ENCODE results near the gene FAM50B.

FAM50B gene

GRCh38 chr6:3871515-3871914 is 22.3 kb downstream of the FAM50B start:
- H3K4me3 ChIP-seq (replicated peaks; ENCODE audit: low read depth, low read length), result no peak overlapping the region
- DNase-seq (ENCODE audit: extremely low read depth, low read depth), result no peak
- TF ChIP-seq, protein P1, sequence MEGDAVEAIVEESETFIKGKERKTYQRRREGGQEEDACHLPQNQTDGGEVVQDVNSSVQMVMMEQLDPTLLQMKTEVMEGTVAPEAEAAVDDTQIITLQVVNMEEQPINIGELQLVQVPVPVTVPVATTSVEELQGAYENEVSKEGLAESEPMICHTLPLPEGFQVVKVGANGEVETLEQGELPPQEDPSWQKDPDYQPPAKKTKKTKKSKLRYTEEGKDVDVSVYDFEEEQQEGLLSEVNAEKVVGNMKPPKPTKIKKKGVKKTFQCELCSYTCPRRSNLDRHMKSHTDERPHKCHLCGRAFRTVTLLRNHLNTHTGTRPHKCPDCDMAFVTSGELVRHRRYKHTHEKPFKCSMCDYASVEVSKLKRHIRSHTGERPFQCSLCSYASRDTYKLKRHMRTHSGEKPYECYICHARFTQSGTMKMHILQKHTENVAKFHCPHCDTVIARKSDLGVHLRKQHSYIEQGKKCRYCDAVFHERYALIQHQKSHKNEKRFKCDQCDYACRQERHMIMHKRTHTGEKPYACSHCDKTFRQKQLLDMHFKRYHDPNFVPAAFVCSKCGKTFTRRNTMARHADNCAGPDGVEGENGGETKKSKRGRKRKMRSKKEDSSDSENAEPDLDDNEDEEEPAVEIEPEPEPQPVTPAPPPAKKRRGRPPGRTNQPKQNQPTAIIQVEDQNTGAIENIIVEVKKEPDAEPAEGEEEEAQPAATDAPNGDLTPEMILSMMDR (IDR thresholded peaks at IDR 0.05; ENCODE audit: low read depth, low read length, missing control alignments), result no peak

- no peak overlapping the region for H3K4me3 ChIP-seq (replicated peaks; ENCODE audit: low read depth, low read length)
- DNase-seq (ENCODE audit: extremely low read depth, low read depth), result no peak
- TF ChIP-seq, protein P1 (IDR thresholded peaks at IDR 0.05; ENCODE audit: low read depth, low read length, missing control alignments), result no peak
Measured at GRCh38 chr6:3871939-3872338, 22.8 kb downstream of the FAM50B start.

GRCh38 chr6:3872370-3872854 is 23.2 kb downstream of the FAM50B start:
- no peak overlapping the region for H3K4me3 ChIP-seq (replicated peaks; ENCODE audit: low read depth, low read length)
- TF ChIP-seq, protein P1 (IDR thresholded peaks at IDR 0.05; ENCODE audit: low read depth, low read length, missing control alignments), result no peak
- no peak for DNase-seq (ENCODE audit: extremely low read depth, low read depth)

GRCh38 chr6:3873051-3873450 is 23.9 kb downstream of the FAM50B start:
- H3K4me3 ChIP-seq (replicated peaks; ENCODE audit: low read depth, low read length), result no peak overlapping the region
- TF ChIP-seq, protein P1 (IDR thresholded peaks at IDR 0.05; ENCODE audit: low read depth, low read length, missing control alignments), result no peak
- DNase-seq (ENCODE audit: extremely low read depth, low read depth), result no peak

- TF ChIP-seq, protein P1 (IDR thresholded peaks at IDR 0.05; ENCODE audit: low read depth, low read length, missing control alignments), result no peak
- DNase-seq (ENCODE audit: extremely low read depth, low read depth), result no peak
Measured at GRCh38 chr6:3874069-3874468, 24.9 kb downstream of the FAM50B start.

GRCh38 chr6:3875486-3875885 is 26.3 kb downstream of the FAM50B start:
- no peak overlapping the region for H3K4me3 ChIP-seq (replicated peaks; ENCODE audit: low read depth, low read length)
- TF ChIP-seq, protein P1 (IDR thresholded peaks at IDR 0.05; ENCODE audit: low read depth, low read length, missing control alignments), result no peak
- DNase-seq (ENCODE audit: extremely low read depth, low read depth), result no peak

More at GRCh38 chr6:3874069-3874468, 24.9 kb downstream of the FAM50B start:
- H3K4me3 ChIP-seq (replicated peaks; ENCODE audit: low read depth, low read length), result no peak overlapping the region

GRCh38 chr6:3876101-3876500 is 26.9 kb downstream of the FAM50B start:
- no peak for DNase-seq (ENCODE audit: extremely low read depth, low read depth)
- H3K4me3 ChIP-seq (replicated peaks; ENCODE audit: low read depth, low read length), result no peak overlapping the region
- TF ChIP-seq, protein P1 (IDR thresholded peaks at IDR 0.05; ENCODE audit: low read depth, low read length, missing control alignments), result no peak
